HCT116 (cell line): ENCODE data around the gene SLC22A7. TPM values are rescaled to one million over a fixed set of nuclear protein-coding genes. Genes with fewer than 3 reads are reported as not detected.

ENCODE experiments used
- ATAC-seq: fragments of 200-7000 bp; cut with Tn5 transposase; 2 replicates; pipeline ENCODE4 v1.9.1; 2020; ENCODE audit warnings: mild to moderate bottlenecking, moderate library complexity
- BruUV-seq: library from RNA; stranded (reverse); fragments of 400-500 nt; replicated peaks from 2 replicates; lab custom pipeline; 2021; lab: Mats Ljungman, UMichigan
- CTCF ChIA-PET: fragments of 300-600 bp; sonication (Branson Sonifier 250); formaldehyde crosslinking; loops from one replicate; lab custom pipeline; 2021; ENCODE audit warnings: antibody characterized with exemption; lab: Charles Lee
- POLR2A ChIA-PET: fragments of 300-600, 350-600 bp; sonication (Branson Sonifier 250); formaldehyde crosslinking; loops from one replicate; lab custom pipeline; 2021; ENCODE audit warnings: antibody characterized with exemption; lab: Charles Lee
- RAD21 ChIA-PET, 2 experiments: fragments of 300-600 bp; sonication (Branson Sonifier 250); formaldehyde crosslinking; loops; one replicate each; lab custom pipeline; 2023; ENCODE audit warnings: low total read pairs in 2 of 2; ENCODE audit not compliant: uncharacterized antibody in 2 of 2, unreplicated experiment in 2 of 2, low non-redundant PET in 1 of 2; lab: Charles Lee
- DNase-seq: peaks from one replicate; pipeline ENCODE4 v3.0.0-alpha.2; 2010; ENCODE audit warnings: low read depth, low spot score
- H2AFZ ChIP-seq: fragments of 200-600 bp; shearing (Covaris generic), sonication (generic); 2 replicates; pipeline ENCODE4 v1.6.1; 2017; ENCODE audit warnings: low read depth, mixed run types, mixed read lengths, antibody characterized with exemption, low read length; ENCODE audit not compliant: poor library complexity, severe bottlenecking
- H3K27ac ChIP-seq: 2 replicates; pipeline ENCODE4 v1.5.1; 2012; ENCODE audit warnings: low read depth, low read length
- H3K27me3 ChIP-seq: fragments of 200-600 bp; sonication (generic); 2 replicates; pipeline ENCODE4 v1.6.1; 2016; ENCODE audit warnings: mixed run types, low read length, mixed read lengths; ENCODE audit not compliant: insufficient read depth
- H3K36me3 ChIP-seq, 2 experiments: fragments of 200-500 bp in 1 of 2; fragments of 200-600 bp in 1 of 2; sonication (Bioruptor generic) in 1 of 2; sonication (generic) in 1 of 2; 2 replicates each; pipeline versions ENCODE4 v1.5.1 to v1.6.1; 2014 to 2016; ENCODE audit warnings: low read length in 2 of 2, inconsistent platforms in 1 of 2, mixed read lengths in 1 of 2, mixed run types in 1 of 2; ENCODE audit not compliant: insufficient read depth in 2 of 2, control insufficient read depth in 1 of 2
- H3K4me1 ChIP-seq, 2 experiments: fragments of 200-600 bp in 1 of 2; sonication (generic) in 1 of 2; 2 replicates each; pipeline versions ENCODE4 v1.5.1 to v1.6.1; 2012 to 2017; ENCODE audit warnings: low read length in 2 of 2, inconsistent platforms in 1 of 2, mild to moderate bottlenecking in 1 of 2, mixed read lengths in 1 of 2, mixed run types in 1 of 2, moderate library complexity in 1 of 2; ENCODE audit not compliant: insufficient read depth in 2 of 2, control insufficient read depth in 1 of 2
- H3K4me2 ChIP-seq: fragments of 200-600 bp; sonication (generic); 2 replicates; pipeline ENCODE4 v1.6.1; 2017; ENCODE audit warnings: mixed run types, low read length, mixed read lengths
- H3K4me3 ChIP-seq, 2 experiments: fragments of 200-600 bp in 1 of 2; sonication (generic) in 1 of 2; replicated peaks in 1 of 2; 2 replicates each; pipeline ENCODE4 v1.5.1; 2011 to 2016; ENCODE audit warnings: low read length in 2 of 2, control low read depth in 1 of 2, low read depth in 1 of 2, mild to moderate bottlenecking in 1 of 2, mixed read lengths in 1 of 2, mixed run types in 1 of 2
- H3K79me2 ChIP-seq: fragments of 200-600 bp; sonication (generic); 2 replicates; pipeline ENCODE4 v1.6.1; 2017; ENCODE audit warnings: mild to moderate bottlenecking, mixed run types, low read length, moderate library complexity, mixed read lengths; ENCODE audit not compliant: insufficient read depth
- H3K9ac ChIP-seq: fragments of 200-600 bp; sonication (generic); 2 replicates; pipeline ENCODE4 v1.6.1; 2016; ENCODE audit warnings: low read length, mixed read lengths
- H3K9me2 ChIP-seq: fragments of 200-600 bp; sonication (generic), shearing (Covaris generic); 2 replicates; pipeline ENCODE4 v1.6.1; 2017; ENCODE audit warnings: mixed run types, mild to moderate bottlenecking, moderate library complexity; ENCODE audit not compliant: insufficient read depth
- H3K9me3 ChIP-seq, 2 experiments: fragments of 200-500 bp in 1 of 2; fragments of 200-600 bp in 1 of 2; sonication (Bioruptor generic) in 1 of 2; sonication (generic) in 1 of 2; 2 replicates each; pipeline ENCODE4 v1.6.1; 2014 to 2017; ENCODE audit warnings: low read length in 2 of 2, mixed read lengths in 2 of 2, inconsistent platforms in 1 of 2, low read depth in 1 of 2, mild to moderate bottlenecking in 1 of 2, mixed run types in 1 of 2, moderate library complexity in 1 of 2; ENCODE audit not compliant: control insufficient read depth in 1 of 2, insufficient read depth in 1 of 2
- H4K20me1 ChIP-seq: fragments of 200-600 bp; sonication (generic), shearing (Covaris generic); 2 replicates; pipeline ENCODE4 v1.6.1; 2017; ENCODE audit warnings: mixed run types, mild to moderate bottlenecking, moderate library complexity; ENCODE audit not compliant: insufficient read depth
- CBX3 ChIP-seq: IDR thresholded peaks from 2 replicates; pipeline ENCODE4 v1.6.1; 2012; ENCODE audit warnings: low read depth
- CEBPB ChIP-seq: IDR thresholded peaks from 2 replicates; pipeline ENCODE4 v1.6.1; 2012; ENCODE audit warnings: low read depth
- CTCF ChIP-seq, 3 experiments: fragments of 200-600 bp in 1 of 3; sonication (generic) in 1 of 3; IDR thresholded peaks in 2 of 3; conservative IDR thresholded peaks in 1 of 3; 2 replicates each; pipeline ENCODE4 v1.5.1; 2012 to 2017; ENCODE audit warnings: low read depth in 2 of 3, low read length in 2 of 3, antibody characterized with exemption in 1 of 3, borderline replicate concordance in 1 of 3, control low read depth in 1 of 3, mild to moderate bottlenecking in 1 of 3, mixed read lengths in 1 of 3, mixed run types in 1 of 3, moderate library complexity in 1 of 3; ENCODE audit not compliant: insufficient read depth in 1 of 3
- ELF1 ChIP-seq: IDR thresholded peaks from 2 replicates; pipeline ENCODE4 v1.6.1; 2012; ENCODE audit warnings: low read depth, borderline replicate concordance
- EZH2 ChIP-seq: fragments of 200-600 bp; sonication (generic); IDR thresholded peaks from 2 replicates; pipeline ENCODE4 v1.6.1; 2017; ENCODE audit warnings: antibody characterized with exemption, mixed run types
- JUND ChIP-seq: IDR thresholded peaks from 2 replicates; pipeline ENCODE4 v1.6.1; 2012
- SRF ChIP-seq: IDR thresholded peaks from 2 replicates; pipeline ENCODE4 v1.6.1; 2012; ENCODE audit warnings: low read depth
- intact Hi-C: fragments of 100-400 bp; cut with micrococcal nuclease; formaldehyde crosslinking; loops from 2 replicates; pipeline ENCODE4 v1.10.0; 2022
- total RNA-seq: library from RNA; stranded (reverse); gene quantifications from one replicate; pipeline ENCODE4 v1.2.1, GENCODE V29; 2021; ENCODE audit not compliant: unreplicated experiment

The SLC22A7 gene
- total RNA-seq, 1 experiment from 2014 or later, result not detected

GRCh38 chr6:43274127-43274915, 23.7 kb upstream of the SLC22A7 start:
- ChIA-PET POLR2A (no interaction called here), CTCF (no interaction called here), RAD21 (no interaction called here)
- Histone ChIP-seq H3K27me3 (no peaks in the 10 kb centered on the region), H3K27ac (no peak overlapping the region), H3K9me3 (no peaks in the 10 kb centered on the region), H3K4me2 (no peak overlapping the region), H4K20me1 (no peaks in the 10 kb centered on the region), H3K36me3 (no peaks in the 10 kb centered on the region), H3K9ac (no peak overlapping the region), H3K79me2 (no peaks in the 10 kb centered on the region), H3K9me2 (no peaks in the 10 kb centered on the region), H2AFZ (no peak overlapping the region), H3K4me3 (no peak overlapping the region), H3K4me1 (peaks cover 0 to 12% of the 10 kb centered on the region in 2 experiments; a peak in 2 of 4 replicates)
- ATAC-seq (no peak), DNase-seq (no peak)
- no peak for TF ChIP-seq CEBPB
- TF ChIP-seq EZH2, result no peak
- TF ChIP-seq SRF, result no peak
- TF ChIP-seq CTCF (IDR thresholded peaks at IDR 0.05 in 2 of 3, conservative IDR thresholded peaks at IDR 0.05 in 1 of 3; ENCODE audit: borderline replicate concordance in 1 of 3, insufficient read depth in 1 of 3, low read depth in 2 of 3, low read length in 2 of 3), result no peak
- no peak for TF ChIP-seq CBX3
- TF ChIP-seq JUND, result no peak
- no peak for TF ChIP-seq ELF1
- intact Hi-C loops, result no loop called here
- BruUV-seq, result no TSS peak
